Femur (tissue), 1 donor: ENCODE data around the gene ZNF260.
A peak's percentile ranks its signal among the peaks of the same experiment; 100 is the strongest.

Experiments
- DNase-seq: peaks from one replicate; pipeline ENCODE4 v3.0.0-alpha.2; 2017

Gene ZNF260

DNA sequence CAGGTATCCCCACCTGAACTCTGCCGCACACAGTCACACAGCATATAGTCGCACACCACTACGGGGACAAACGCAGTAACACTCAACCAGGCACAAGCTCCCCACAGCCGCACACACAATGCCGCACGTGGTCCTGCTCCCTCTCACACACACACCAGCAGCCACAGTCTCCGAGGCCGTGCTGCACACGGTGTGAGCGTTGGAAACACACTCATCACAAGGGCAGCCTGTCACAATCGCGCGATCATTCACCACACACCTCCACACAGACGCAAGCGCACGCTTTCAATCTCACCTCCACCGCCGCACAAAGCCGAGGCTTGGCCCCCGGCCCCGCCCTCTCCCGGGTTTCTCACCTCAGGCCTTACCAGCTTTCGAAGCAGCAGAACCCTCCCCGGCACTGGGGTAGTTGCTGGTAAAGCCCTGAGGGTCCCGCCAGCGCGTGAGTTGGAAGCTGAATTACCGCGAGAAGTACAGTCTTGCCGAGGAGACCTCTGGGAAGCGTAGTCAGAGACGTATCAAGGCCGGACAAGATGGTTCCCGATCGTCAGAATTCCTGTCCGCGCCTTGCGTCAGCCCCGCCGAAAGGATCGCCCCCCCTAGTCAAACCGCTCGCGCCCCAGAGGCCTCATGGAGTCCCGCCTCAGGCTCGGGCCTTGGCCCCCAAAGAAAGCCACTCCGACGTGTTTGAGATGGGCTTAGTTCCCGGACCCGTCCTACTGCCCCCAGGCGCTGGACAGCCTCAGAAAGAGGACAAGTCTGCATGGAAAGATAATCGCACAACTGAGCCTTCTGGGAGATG, 38.8 kb downstream of the ZNF260 start, which contains the start of gene ZNF566:
Gene ZNF566 (minus strand): TSS at position 444 of the 802 bp plus-strand sequence. CDS start 13,004 bp downstream, outside the sequence.
- DNase-seq, result peak; percentile 96

GRCh38 chr19:36488846-36489117, 39.3 kb downstream of the ZNF260 start:
- no peak for DNase-seq

DNA sequence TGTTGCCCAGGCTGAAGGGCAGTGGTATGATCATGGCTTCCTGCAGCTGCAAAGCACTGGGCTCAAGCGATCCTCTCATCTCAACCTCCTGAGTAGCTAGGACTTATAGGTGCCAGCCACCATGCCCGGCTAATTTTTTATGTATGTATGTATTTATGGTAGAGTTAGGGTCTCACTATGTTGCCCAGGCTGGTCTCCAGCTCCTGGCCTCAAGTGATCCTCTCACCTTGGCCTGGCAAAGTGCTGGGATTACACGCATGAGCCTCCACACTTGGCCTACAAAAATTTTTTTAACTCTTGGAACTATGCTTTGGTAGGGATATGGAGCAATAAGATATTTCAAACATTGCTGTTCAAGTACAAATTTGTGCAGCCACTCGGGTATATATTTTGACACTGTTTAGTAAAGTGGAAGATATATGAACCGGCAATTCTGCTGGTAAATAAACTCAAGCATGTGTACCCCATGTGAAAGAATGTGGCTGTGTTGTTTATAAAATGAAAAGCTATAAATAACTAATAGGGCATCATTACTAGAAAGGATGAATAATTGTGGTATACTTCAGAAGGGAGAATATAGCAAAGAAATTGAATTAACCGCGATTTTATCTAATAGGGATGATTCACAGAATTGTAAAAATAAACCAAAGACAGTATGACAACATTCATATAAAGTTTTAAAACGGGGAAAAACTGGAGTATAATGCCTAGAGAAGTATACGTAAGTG, 39.8 kb downstream of the ZNF260 start:
- no peak for DNase-seq

- no peak for DNase-seq
Observed at GRCh38 chr19:36483653-36484052, 44.4 kb downstream of the ZNF260 start.

- DNase-seq, result no peak
Observed at GRCh38 chr19:36482876-36483275, 45.2 kb downstream of the ZNF260 start.
